ENCODE data around the gene VCL. TPM values are rescaled to one million over a fixed set of nuclear protein-coding genes. Genes with fewer than 3 reads are reported as not detected.

The VCL gene
- total RNA-seq (10 to 100 TPM; 20.6 to 37.8 TPM), polyA plus RNA-seq (10 to 100 TPM in 1 of 2 donors, 1 to 10 TPM in 1; 4.3 to 14.0 TPM)

DNA sequence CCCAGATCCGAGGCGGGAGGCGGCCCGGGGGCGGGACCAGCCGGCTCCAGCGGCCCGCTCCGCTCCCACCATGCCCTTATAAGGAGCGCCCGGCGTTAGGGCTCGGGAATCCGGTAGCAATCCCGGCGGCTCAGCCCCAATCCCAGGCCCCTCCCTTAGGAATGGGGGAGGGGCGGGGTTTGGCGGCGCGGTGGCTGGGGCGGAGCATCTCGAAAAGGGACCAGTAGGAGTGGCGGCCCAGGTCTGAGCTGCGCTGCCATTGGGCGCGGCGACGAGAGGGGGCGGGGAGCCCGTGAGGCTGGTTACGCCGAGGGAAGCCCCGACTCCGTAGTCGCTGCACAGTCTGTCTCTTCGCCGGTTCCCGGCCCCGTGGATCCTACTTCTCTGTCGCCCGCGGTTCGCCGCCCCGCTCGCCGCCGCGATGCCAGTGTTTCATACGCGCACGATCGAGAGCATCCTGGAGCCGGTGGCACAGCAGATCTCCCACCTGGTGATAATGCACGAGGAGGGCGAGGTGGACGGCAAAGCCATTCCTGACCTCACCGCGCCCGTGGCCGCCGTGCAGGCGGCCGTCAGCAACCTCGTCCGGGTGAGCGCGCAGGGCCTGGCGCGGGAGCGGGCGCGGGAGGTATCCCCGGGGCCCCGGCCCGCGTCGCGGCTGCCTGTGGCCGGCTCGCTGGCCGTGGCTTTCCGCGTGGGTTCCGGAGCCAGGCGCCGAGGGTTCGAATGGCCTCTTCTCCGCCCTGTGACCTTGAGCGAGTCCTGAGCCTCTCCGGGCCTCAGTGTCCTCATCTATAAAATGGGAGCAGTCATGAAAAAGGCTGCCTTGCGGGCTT, at the start of gene VCL:
Gene VCL (plus strand): TSS at position 330 of the 836 bp plus-strand sequence. CDS start 92 bp downstream, at position 422.
- WGBS: under 1% methylated on average over 92 of the region's 92 CpGs
- DNase-seq (ENCODE audit: low spot score): peak; percentile 94
- Histone ChIP-seq H3K9me3 (ENCODE audit: control insufficient read depth in 4 of 4, low read length in 3 of 4) (no peaks in the 10 kb centered on the region), H3K4me1 (ENCODE audit: control insufficient read depth in 4 of 4, insufficient read depth in 4 of 4, low read length in 3 of 4) (peaks cover 0 to 13% (median 7%) of the 10 kb centered on the region in 4 donors), H3K27me3 (ENCODE audit: control insufficient read depth in 4 of 4, insufficient read depth in 4 of 4, low read length in 3 of 4) (no peaks in the 10 kb centered on the region), H3K9ac (ENCODE audit: low read depth in 1 of 2, low read length in 2 of 2) (peak within 1 kb of the TSS; percentile 75 to 93), H3K36me3 (ENCODE audit: control insufficient read depth in 4 of 4, insufficient read depth in 3 of 4, low read depth in 1 of 4, low read length in 3 of 4) (no peaks in the 10 kb centered on the region), H3K27ac (ENCODE audit: low read depth in 1 of 2, low read length in 2 of 2) (peak within 1 kb of the TSS; percentile 94 to 96), H3K4me3 (ENCODE audit: low read depth in 1 of 3, low read length in 3 of 3) (peak within 1 kb of the TSS; percentile 73 to 95 (median 92))
- TF ChIP-seq FOXA1 (IDR thresholded peaks at IDR 0.05): no peak
- TF ChIP-seq FOXA2 (IDR thresholded peaks at IDR 0.05): no peak
- peak; percentile 34 for TF ChIP-seq HNF4G (IDR thresholded peaks at IDR 0.05)
- TF ChIP-seq, protein P1, sequence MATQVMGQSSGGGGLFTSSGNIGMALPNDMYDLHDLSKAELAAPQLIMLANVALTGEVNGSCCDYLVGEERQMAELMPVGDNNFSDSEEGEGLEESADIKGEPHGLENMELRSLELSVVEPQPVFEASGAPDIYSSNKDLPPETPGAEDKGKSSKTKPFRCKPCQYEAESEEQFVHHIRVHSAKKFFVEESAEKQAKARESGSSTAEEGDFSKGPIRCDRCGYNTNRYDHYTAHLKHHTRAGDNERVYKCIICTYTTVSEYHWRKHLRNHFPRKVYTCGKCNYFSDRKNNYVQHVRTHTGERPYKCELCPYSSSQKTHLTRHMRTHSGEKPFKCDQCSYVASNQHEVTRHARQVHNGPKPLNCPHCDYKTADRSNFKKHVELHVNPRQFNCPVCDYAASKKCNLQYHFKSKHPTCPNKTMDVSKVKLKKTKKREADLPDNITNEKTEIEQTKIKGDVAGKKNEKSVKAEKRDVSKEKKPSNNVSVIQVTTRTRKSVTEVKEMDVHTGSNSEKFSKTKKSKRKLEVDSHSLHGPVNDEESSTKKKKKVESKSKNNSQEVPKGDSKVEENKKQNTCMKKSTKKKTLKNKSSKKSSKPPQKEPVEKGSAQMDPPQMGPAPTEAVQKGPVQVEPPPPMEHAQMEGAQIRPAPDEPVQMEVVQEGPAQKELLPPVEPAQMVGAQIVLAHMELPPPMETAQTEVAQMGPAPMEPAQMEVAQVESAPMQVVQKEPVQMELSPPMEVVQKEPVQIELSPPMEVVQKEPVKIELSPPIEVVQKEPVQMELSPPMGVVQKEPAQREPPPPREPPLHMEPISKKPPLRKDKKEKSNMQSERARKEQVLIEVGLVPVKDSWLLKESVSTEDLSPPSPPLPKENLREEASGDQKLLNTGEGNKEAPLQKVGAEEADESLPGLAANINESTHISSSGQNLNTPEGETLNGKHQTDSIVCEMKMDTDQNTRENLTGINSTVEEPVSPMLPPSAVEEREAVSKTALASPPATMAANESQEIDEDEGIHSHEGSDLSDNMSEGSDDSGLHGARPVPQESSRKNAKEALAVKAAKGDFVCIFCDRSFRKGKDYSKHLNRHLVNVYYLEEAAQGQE (IDR thresholded peaks at IDR 0.05): peak; percentile 92
- TF ChIP-seq SP1 (IDR thresholded peaks at IDR 0.05): peak; percentile 84
- peak; percentile 83 for TF ChIP-seq YY1 (IDR thresholded peaks at IDR 0.05)
- TF ChIP-seq TAF1 (conservative IDR thresholded peaks at IDR 0.05): peak; percentile 96
- TF ChIP-seq RXRA (IDR thresholded peaks at IDR 0.05): peak in 1 of 2 donors; percentile 6
- TF ChIP-seq, protein P2, sequence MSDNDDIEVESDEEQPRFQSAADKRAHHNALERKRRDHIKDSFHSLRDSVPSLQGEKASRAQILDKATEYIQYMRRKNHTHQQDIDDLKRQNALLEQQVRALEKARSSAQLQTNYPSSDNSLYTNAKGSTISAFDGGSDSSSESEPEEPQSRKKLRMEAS (IDR thresholded peaks at IDR 0.05): no peak
- TF ChIP-seq EGR1 (IDR thresholded peaks at IDR 0.05; ENCODE audit: low read depth in 2 of 2): peak; percentile 51 to 58

DNA sequence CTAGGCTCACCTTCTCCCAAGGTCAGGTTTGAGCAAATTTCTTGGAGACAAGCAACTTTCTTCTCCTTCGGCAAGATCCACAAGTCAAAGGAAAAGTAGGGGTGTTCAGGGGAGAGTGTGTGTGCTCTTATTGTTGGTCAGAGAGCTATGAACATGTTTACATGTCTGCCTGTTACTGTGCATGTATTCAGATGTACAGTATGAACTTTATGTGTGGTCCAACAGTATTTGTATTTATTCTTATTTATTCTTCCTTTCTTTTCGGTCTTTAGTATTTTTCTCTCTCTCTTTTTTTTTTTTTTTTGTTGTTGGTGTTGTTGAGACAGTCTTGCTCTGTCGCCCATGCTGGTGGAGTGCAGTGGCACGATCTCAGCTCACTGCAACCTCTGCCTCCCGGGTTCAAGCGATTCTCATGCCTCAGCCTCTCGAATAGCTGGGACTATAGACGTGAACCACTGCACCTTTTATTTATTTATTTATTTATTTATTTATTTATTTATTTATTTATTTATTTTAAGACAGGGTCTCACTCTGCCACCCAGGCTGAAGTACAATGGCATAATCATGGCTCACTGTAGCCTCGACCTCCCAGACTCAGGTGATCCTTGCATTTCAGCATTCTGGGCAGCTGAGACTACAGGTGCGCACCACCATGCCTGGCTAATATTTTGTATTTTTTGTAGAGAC, 48.8 kb upstream of the VCL start:
- H3K27me3 ChIP-seq (ENCODE audit: control insufficient read depth in 4 of 4, insufficient read depth in 4 of 4, low read length in 3 of 4): no peaks in the 10 kb centered on the region
- H3K27ac ChIP-seq (ENCODE audit: low read depth in 1 of 2, low read length in 2 of 2): no peak overlapping the region
- no peaks in the 10 kb centered on the region for H3K4me1 ChIP-seq (ENCODE audit: control insufficient read depth in 4 of 4, insufficient read depth in 4 of 4, low read length in 3 of 4)
- WGBS: 92% methylated on average over 10 of the region's 10 CpGs
- no peaks in the 10 kb centered on the region for H3K36me3 ChIP-seq (ENCODE audit: control insufficient read depth in 4 of 4, insufficient read depth in 3 of 4, low read depth in 1 of 4, low read length in 3 of 4)
- no peaks in the 10 kb centered on the region for H3K9me3 ChIP-seq (ENCODE audit: control insufficient read depth in 4 of 4, low read length in 3 of 4)
- H3K9ac ChIP-seq (ENCODE audit: low read depth in 1 of 2, low read length in 2 of 2): no peak overlapping the region
- no peak overlapping the region for H3K4me3 ChIP-seq (ENCODE audit: low read depth in 1 of 3, low read length in 3 of 3)
- DNase-seq (ENCODE audit: low spot score): no peak
- no peak for TF ChIP-seq GABPA (IDR thresholded peaks at IDR 0.05 in 1 of 2, conservative IDR thresholded peaks at IDR 0.05 in 1 of 2)
- TF ChIP-seq FOXA2 (IDR thresholded peaks at IDR 0.05): no peak
- no peak for TF ChIP-seq TAF1 (conservative IDR thresholded peaks at IDR 0.05)
- TF ChIP-seq RXRA (IDR thresholded peaks at IDR 0.05): no peak
- TF ChIP-seq, protein P2 (IDR thresholded peaks at IDR 0.05): no peak
- TF ChIP-seq, protein P3, sequence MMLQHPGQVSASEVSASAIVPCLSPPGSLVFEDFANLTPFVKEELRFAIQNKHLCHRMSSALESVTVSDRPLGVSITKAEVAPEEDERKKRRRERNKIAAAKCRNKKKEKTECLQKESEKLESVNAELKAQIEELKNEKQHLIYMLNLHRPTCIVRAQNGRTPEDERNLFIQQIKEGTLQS (IDR thresholded peaks at IDR 0.05): no peak
- no peak for TF ChIP-seq ZBTB33 (IDR thresholded peaks at IDR 0.05)
- no peak for TF ChIP-seq HNF4G (IDR thresholded peaks at IDR 0.05)
- TF ChIP-seq NR2F2 (IDR thresholded peaks at IDR 0.05): no peak
- TF ChIP-seq HNF4A (conservative IDR thresholded peaks at IDR 0.05): no peak
- TF ChIP-seq JUND (IDR thresholded peaks at IDR 0.05): no peak
- TF ChIP-seq CTCF (IDR thresholded peaks at IDR 0.05; ENCODE audit: low read depth, low read length, missing input control): no peak
- no peak for TF ChIP-seq YY1 (IDR thresholded peaks at IDR 0.05)
- TF ChIP-seq RAD21 (IDR thresholded peaks at IDR 0.05): no peak
